Forelimb muscle (tissue), 1 donor: ENCODE data around the gene XPR1. TPM values are rescaled to one million over a fixed set of nuclear protein-coding genes. Genes with fewer than 3 reads are reported as not detected.

Experiments used
- DNase-seq: peaks from one replicate; pipeline ENCODE4 v3.0.0-alpha.2; 2013; ENCODE audit warnings: low read depth
- polyA plus RNA-seq: library from polyadenylated mRNA; unstranded; fragments of 120-200 nt; gene quantifications from one replicate; pipeline ENCODE4 v1.2.1, GENCODE V29; 2013; ENCODE audit not compliant: insufficient read length

Gene XPR1
- polyA plus RNA-seq, 1 donor = 9.1 TPM

DNA sequence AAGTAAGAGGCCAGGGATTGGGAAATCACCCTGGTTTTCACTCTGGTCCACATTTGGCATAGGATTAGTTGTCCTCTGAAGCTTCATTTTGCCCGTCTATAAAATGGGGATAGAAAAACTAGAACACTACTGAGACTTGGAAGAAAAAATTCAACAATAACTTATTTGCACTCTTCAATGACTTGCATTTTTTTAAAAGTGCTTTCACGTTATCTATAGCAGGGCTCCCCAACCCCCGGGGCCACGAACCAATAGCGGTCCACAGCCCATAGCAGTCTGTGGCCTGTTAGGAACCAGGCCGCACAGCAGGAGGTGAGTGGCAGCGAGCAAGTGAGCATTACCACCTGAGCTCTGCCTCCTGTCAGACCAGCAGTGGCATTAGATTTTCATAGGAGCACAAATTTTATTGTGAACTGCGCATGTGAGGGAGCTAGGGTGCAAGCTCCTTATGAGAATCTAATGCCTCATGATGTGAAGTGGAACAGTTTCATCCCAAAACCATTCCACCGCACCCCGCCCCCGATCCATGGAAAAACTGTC, 283.7 kb downstream of the XPR1 start:
- no peak for DNase-seq

DNA sequence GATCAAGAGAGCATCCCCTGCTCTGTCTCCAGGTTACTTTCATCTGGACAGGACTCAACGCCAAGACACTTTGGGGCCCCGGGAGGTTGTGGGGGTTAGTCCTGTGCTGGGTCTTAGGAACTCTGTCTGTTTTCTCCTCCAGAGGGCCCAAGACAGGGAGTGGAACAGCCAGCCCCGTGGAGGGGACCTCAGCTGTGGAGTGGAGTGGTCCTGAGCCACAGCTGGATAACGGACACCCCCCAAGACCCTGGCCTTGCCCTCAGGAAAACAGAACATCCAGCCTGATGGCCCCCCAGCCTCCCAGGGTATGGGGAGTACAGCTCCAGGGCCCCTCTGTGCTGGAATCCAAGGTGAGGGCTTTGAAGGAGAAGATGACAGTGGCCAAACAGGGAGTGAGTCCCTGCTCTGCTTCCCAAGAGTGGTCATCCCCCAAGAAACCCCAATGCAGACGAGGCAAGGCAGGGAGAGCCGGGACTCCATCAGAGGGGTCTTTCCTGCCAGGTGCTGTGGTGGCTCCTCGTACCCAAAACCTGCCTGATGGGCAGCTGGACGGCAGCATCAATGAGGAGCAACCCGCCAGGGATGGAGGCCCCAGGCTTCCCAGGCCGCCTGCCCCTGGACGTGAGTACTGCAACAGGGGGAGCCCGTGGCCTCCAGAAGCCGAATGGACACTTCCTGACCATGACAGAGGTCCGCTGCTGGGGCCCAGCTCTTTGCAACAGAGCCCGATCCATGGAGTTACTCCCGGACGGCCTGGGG, 284.4 kb downstream of the XPR1 start:
- DNase-seq = no peak

DNA sequence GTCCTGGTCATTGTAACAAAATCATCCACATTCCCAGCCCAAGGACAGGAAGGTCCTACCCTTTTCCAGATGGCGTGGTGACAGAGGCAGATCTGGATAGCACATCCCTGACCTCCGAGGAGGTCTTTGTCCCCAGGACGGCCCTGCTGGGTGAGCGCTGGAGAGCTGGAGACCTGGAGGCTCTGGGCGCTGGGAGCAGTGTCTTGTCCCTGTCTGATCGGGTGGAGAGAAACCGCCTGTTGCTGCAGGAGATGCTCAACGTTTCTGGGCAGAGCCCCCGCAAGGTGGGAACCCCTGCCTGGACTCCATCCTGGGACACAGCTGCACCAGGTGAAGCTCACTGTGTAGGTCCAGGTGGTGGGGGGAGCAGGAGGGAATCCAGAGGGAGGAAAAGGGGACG, 284.9 kb downstream of the XPR1 start:
- DNase-seq = no peak

DNA sequence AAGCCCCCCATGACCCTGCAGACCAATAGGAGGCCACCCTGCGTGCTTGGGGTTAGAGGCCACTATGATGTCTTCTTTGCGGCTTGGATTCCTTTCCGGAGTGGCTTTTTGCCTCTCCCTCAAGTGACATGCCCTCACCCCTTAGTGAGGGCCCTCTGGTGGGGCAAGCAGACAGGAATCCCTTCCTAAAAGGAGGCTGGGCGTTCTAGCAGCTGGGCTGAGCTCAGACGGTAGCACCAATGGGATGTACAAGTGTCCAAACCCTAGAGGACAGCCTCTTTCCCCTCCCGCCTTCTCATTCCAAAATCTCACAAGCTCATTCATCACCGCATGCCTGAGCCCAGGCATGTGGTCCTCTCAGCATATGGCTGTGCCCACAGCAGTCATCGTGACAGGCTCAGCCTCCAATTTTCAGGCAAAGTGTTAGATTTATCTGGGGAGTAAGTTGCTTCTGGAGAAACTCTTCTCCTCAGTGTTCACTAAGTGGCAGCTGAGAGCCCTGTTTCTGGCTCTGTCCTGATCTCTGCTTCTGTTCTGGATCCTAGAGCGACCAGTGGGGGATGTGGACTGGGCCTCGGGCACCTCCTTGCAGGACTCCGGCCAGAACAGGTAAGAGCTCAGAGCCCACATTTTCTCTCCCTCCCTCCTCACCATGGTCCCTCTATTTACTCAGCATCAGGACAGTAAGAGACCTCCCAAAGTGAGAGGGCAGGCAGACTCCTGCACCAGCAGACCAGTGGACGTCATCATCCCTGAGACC, 285.7 kb downstream of the XPR1 start:
- DNase-seq = no peak

DNA sequence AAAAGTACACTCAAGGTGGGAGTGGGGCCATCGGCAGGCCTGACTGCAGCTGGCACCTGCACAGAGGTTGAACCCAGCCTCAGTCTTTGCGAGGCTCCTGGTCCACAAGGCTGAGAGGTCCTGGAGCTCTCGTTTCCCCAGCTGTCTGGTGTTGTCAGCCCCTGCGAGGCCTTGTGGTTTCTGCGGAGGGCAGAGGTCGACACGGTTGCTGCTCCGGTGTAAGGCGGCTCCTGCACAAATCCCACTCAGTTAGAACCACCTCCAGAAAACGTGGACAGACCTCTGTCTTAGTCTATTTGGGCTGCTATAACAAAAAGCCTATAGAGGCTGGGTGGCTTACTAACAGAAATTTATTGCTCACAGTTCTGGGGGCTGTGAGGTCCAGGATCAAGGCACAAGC, 286.7 kb downstream of the XPR1 start:
- no peak for DNase-seq

DNA sequence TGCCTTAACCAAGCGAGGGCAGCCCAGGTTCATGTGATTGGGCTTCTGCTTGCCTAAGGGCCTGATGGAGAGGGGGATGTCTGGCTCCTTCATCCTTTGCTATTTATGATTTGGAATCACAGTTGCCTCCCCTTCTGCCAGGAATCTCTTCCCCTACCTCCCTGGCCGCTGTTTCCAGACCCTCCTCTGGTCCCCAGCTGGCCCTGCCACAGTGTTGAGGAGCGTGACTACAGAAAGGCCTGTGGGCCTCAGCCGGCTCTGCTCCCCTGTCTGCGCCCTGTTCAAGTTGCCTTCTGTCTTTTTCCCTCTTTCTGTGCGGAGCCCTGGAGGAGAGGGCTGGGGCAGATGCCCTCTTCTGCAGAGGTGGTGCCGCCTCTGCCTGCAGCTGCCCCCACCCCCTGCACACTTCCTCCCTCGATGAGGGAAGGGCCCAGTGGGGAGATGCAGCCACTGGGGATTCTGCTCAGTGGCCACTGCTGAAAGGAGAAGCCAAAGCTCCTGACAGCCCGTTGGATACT, 287.4 kb downstream of the XPR1 start:
- DNase-seq = no peak

DNA sequence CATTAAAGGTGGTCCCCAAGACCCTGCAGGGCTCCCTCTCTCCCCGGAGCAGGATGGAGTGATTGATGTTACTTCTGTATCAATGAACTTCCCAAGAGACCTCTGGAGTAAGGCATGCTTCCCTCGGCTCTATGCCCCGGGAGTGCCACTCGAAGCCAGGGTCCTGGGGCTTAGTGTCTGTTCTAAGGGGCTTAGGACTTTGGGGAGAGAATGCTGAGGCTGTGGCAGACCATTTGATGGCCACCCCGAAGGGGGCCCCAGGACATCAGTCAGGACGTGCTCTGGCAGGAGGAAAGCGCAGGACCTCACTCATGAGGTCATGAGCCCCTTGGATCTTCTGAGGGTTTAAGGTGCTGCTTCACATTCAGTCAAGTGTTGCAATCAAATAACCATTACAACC, 288.4 kb downstream of the XPR1 start:
- DNase-seq = no peak

- DNase-seq = no peak
Observed at GRCh38 chr1:180920702-180921101, 288.9 kb downstream of the XPR1 start.

DNA sequence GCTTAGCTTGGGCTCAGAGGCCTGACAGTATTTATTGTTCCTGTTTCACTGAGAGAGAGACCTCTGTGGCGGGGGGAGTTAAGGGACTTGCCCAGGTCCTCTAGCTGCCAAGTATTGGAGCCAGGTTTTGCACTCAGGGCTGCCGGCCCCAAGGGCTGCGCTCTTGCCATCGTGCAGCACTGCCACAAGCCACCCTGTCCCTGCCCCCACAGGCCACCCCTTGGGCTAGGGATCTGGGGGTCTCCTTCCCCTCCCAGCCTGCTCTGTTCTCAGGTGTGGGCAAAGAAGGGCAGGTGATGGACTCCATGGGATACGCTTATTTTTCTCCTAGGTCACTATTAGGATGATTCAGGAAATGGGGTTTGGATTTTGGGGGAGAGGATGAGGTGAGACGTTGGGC, 289.6 kb downstream of the XPR1 start:
- no peak for DNase-seq

- no peak for DNase-seq
Observed at GRCh38 chr1:180921891-180922630, 290.2 kb downstream of the XPR1 start.

- DNase-seq = no peak
Observed at GRCh38 chr1:180922631-180923015, 290.8 kb downstream of the XPR1 start.

GRCh38 chr1:180923021-180923841, 291.4 kb downstream of the XPR1 start:
- DNase-seq = no peak

DNA sequence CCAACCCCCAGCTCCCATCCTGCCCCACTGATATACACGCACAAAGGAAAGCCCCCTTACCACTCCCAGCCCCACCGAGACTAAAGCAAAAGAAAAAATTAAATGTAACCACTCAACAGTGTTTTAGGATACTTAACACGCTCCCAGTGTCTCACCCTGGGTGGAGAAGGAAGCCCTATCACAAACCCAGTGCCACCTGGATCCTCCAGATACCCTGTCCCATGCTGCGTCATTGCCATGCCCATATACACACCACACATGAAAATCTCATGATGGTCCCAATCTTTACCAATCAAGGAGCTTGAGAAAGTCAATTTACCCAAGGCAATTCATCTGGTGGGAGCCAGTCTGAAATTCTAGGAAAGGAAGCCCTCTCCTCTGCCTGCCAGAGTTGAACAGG, 292.1 kb downstream of the XPR1 start:
- no peak for DNase-seq

GRCh38 chr1:180924939-180925338, 293.1 kb downstream of the XPR1 start:
- no peak for DNase-seq

- no peak for DNase-seq
Observed at GRCh38 chr1:180925471-180926051, 293.7 kb downstream of the XPR1 start.

GRCh38 chr1:180926164-180926981, 294.6 kb downstream of the XPR1 start:
- DNase-seq = peak; percentile 55

GRCh38 chr1:180927348-180927747, 295.5 kb downstream of the XPR1 start:
- no peak for DNase-seq

DNA sequence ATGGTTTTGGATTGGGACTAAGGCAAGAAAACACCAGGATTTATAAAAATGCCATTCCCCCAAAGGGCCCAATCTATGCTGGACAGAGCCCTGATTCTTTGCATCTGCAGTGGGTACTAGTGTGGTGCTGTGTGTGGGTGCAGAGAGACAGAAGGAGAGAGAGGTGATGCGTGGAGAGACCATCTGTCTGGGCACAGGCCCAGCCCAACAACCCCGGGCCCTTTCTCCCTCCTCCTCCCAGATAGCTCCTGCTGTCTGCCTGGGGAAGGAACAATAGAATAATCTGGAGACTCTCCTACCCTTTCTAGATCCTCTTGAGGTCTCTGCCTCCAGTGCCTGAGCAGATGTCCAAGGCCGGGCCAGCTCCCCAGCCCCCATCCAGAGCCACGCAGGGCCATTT, 296.0 kb downstream of the XPR1 start:
- DNase-seq = no peak

DNA sequence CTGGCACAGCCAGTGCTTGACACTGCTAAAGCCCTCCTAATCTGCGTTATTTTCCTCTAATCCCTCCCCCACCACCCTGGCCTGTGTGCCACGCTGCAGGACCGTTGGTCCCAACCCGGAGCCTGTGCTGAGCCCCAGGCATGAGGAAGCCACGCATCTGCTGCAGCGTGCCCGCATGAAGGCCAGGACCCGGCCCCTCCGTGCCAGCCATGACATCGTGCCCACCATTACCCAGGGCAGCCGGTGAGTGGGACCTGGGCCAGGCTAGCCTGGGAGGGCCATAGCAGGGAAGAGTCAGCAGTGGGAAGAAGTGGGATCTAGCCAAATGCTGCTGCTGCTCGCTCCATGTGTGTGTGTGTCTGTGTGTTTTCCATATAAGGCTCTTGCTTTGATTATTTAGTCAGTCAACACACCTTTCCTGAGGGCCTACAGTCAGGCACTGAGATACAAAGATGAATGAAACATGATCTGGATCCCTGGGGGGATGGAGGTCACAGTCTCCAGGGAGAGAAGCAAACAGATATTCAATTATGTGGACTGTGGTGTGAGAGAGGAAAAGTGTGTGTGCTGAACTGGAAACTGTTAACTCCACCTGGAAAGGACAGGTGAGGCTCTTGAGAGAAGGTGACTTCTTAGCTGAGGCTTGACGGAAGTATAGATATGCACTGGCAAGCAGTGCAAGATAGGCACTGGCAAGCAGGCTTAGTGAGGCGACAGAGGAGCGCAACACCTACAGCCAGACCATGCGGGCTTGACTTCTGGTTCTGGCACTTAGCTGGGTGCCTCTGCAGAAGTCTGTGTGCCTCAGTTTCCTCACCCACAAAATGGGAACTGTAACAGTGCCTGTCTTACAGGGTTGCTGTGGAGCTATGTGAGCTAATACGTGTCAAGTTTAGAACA, 296.8 kb downstream of the XPR1 start:
- no peak for DNase-seq
